GM12892 (cell line): ENCODE results near the gene PKHD1.

Experiments
- DNase-seq: peaks from one replicate; pipeline ENCODE4 v3.0.0; 2011; ENCODE audit not compliant: insufficient read length
- FAIRE-seq: peaks from 2 replicates; lab custom pipeline; 2011; peaks lifted over from hg19 to GRCh38; lab: Jason Lieb, UNC
- POLR2A ChIP-seq: IDR thresholded peaks from 2 replicates; pipeline ENCODE4 v1.6.1; 2011; ENCODE audit warnings: low read depth, low read length, control low read depth
- POLR2AphosphoS5 ChIP-seq: IDR thresholded peaks from 2 replicates; pipeline ENCODE4 v1.6.1; 2011; ENCODE audit warnings: low read depth, low read length, control low read depth
- TAF1 ChIP-seq: IDR thresholded peaks from 2 replicates; pipeline ENCODE4 v1.6.1; 2011; ENCODE audit warnings: low read depth, mild to moderate bottlenecking, control low read depth, low read length, borderline replicate concordance

Gene PKHD1

GRCh38 chr6:51737580-51738360 is 349.6 kb downstream of the PKHD1 start:
- no peak for TF ChIP-seq TAF1
- TF ChIP-seq POLR2A: no peak
- no peak for TF ChIP-seq POLR2AphosphoS5
- no peak for DNase-seq
- no peak for FAIRE-seq

GRCh38 chr6:51725155-51725554 is 362.3 kb downstream of the PKHD1 start:
- FAIRE-seq (no peak), DNase-seq (no peak)
- TF ChIP-seq TAF1 (no peak), POLR2A (no peak), POLR2AphosphoS5 (no peak)

- no peak for TF ChIP-seq POLR2A
- DNase-seq (no peak), FAIRE-seq (no peak)
Measured at GRCh38 chr6:51720327-51720726, 367.1 kb downstream of the PKHD1 start.

GRCh38 chr6:51719297-51719696 is 368.1 kb downstream of the PKHD1 start:
- no peak for FAIRE-seq
- no peak for TF ChIP-seq TAF1
- TF ChIP-seq POLR2AphosphoS5: no peak
- TF ChIP-seq POLR2A: no peak
- no peak for DNase-seq

- FAIRE-seq (no peak), DNase-seq (no peak)
Measured at GRCh38 chr6:51718533-51718932, 368.9 kb downstream of the PKHD1 start.

GRCh38 chr6:51717477-51717876 is 369.9 kb downstream of the PKHD1 start:
- DNase-seq: no peak
- TF ChIP-seq POLR2A: no peak
- no peak for TF ChIP-seq POLR2AphosphoS5
- no peak for TF ChIP-seq TAF1
- FAIRE-seq: no peak

More at GRCh38 chr6:51718533-51718932, 368.9 kb downstream of the PKHD1 start:
- no peak for TF ChIP-seq POLR2AphosphoS5
- no peak for TF ChIP-seq POLR2A
- TF ChIP-seq TAF1: no peak

GRCh38 chr6:51711876-51712275 is 375.5 kb downstream of the PKHD1 start:
- FAIRE-seq: no peak
- no peak for TF ChIP-seq TAF1
- no peak for TF ChIP-seq POLR2A
- no peak for TF ChIP-seq POLR2AphosphoS5
- DNase-seq: no peak

GRCh38 chr6:51706086-51706485 is 381.3 kb downstream of the PKHD1 start:
- FAIRE-seq: no peak
- TF ChIP-seq TAF1 (no peak), POLR2A (no peak), POLR2AphosphoS5 (no peak)
- no peak for DNase-seq

- no peak for DNase-seq
- FAIRE-seq: no peak
- TF ChIP-seq POLR2AphosphoS5: no peak
Measured at GRCh38 chr6:51704932-51705540, 382.4 kb downstream of the PKHD1 start.

GRCh38 chr6:51702851-51703250 is 384.6 kb downstream of the PKHD1 start:
- FAIRE-seq (no peak), DNase-seq (no peak)

GRCh38 chr6:51684603-51685002 is 402.8 kb downstream of the PKHD1 start:
- FAIRE-seq (no peak), DNase-seq (no peak)
- TF ChIP-seq POLR2AphosphoS5 (no peak), POLR2A (no peak), TAF1 (no peak)

More at GRCh38 chr6:51702851-51703250, 384.6 kb downstream of the PKHD1 start:
- no peak for TF ChIP-seq TAF1

GRCh38 chr6:51684038-51684437 is 403.4 kb downstream of the PKHD1 start:
- DNase-seq (no peak), FAIRE-seq (no peak)
- TF ChIP-seq POLR2AphosphoS5 (no peak), TAF1 (no peak), POLR2A (no peak)
